HG03280 (cell line): ENCODE measurements around the gene PRKN.

Source experiments
- ATAC-seq: cut with Tn5 transposase; IDR thresholded peaks from one replicate; pipeline ENCODE4 v1.9.1; 2021; ENCODE audit warnings: mild to moderate bottlenecking, moderate library complexity; ENCODE audit not compliant: unreplicated experiment

PRKN gene

DNA sequence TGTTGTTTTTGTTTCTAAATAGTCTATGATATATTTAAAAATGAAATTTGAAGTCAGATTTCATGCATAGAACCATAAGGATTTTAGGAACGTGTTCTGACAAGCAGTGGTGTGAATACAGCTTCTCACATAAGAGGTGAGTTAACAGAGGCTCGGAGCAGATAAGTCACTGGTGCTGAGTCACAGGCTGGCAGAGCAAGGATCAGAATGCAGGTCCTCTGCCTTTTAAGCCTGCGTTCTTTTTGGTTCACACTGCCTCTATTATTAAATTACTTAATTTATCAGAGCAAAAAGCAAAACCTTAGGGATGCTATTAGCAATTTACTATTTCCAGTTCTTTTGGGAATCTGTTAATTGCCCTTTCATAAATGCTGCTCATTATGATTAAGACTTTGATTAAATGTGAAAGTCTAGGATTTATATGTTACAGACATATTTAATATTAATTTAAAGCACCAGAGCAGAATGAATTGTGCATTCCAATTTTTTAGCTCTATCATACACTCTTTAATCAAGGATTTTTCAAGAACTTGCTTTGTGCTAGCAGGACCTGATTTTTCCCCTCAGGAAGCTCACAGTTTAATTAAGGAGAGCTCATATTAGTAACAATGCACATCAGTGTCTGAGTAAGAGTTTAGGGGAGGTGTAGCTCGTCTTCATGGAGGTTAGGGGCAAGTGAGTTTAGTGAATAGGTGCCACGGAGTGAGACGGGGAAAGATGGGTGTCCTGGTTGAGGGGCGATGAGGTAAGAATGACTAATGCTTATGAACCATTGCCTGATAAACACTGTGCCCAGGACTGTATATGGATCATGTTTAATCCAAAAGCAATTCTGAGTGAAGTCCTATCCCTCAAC lies 1241.0 kb downstream of the PRKN start:
- no peak for ATAC-seq

DNA sequence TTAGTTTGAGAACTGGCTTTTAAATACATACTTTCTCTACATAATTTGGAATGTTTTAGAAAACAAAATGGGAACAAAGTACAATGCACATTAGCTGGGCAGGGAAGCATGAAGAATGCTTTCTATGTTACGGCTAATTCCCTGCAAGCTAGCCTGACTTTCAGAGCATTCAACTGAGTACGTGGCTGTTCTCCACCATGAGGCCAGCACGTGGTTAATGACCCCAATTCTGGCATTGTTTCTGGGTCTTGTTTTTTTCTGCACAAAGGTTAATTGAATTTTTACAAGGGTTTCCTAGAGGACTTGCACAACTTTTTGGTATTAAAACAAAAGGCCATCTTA lies 1245.1 kb downstream of the PRKN start:
- ATAC-seq = no peak

DNA sequence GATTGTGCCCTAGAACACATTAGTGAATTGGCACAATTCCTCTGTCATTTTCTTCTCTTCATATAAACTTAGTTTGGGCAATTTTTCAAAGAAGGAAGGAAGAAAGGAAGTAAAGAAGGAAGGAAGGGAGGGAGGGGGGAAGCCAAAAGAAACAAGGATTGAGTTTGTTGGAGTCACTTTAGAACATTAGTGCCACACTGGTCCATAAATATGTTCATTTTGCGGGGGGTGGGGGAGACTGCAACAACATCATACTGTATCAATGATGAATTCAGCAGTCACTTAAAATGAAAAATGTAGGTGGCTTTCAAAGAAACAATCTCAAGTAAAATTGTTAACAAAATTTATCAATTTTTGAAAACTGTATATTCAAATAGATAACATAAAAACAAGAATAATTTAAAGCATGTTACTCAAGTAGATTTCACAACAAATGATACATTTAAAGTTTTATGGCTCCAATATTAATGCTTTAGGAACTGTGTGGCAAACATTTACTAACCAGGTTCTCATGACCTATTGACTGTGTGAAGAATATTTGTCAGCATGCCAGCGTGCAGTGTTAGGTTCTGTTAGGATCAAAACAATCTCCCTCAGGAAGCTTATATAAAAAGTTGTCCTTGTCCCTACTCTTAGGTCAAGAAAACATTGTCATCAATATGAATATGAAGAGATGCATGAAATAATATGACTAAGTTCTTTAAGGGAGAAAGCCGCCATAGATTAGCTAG lies 1245.6 kb downstream of the PRKN start:
- ATAC-seq = no peak

DNA sequence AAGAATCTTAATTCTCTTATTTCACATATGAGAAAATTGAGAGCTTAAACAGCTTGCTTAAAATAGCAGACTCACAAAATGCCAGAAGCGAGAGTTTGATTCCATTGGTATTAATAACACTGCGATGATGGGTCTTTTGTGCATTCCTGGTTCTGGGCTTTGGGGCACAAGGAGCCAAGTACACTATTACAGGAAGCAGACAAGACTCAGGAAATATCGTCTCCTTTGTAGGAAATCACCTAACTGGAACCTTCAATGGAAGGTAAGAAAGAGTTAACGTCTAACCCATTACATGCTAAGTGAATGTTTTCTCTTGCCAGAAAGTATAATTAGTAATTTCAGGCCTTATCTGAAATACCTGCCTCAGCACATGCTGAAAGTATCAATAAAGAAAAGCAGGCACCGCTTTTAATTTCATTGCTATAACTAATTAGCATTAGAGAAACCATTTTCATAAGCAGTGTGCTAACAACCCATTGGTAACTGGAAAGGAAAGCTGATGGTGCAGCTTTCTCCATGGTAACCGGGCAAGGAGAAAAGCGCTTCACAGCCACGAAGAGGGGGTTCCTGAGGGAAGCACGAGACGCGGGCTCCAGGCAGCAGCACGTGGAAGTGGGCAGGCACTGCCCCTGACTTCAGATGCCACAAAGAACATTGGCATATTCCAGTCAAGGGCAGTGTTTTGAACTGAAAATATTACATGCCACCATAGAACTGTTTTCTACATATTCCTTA lies 1247.0 kb downstream of the PRKN start:
- no peak for ATAC-seq

DNA sequence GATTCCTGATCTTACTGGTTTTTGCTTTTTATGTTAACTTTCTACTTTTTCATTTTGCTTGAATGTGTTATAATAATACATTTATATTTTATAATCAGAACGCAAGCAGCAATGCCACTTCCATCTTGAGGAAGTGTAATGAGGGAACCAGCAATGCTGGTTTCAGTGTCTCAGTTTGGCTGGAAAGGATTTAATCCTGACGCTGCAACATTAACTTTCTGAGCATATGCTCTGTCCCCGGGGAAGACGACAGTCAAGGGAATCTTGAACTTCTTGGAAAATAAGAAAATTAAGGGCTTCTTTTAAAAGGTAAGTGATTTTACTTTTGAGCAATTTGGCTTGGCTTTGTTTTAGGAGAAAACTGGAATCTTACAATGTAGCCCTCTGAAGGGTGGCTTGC lies 1248.2 kb downstream of the PRKN start:
- no peak for ATAC-seq

DNA sequence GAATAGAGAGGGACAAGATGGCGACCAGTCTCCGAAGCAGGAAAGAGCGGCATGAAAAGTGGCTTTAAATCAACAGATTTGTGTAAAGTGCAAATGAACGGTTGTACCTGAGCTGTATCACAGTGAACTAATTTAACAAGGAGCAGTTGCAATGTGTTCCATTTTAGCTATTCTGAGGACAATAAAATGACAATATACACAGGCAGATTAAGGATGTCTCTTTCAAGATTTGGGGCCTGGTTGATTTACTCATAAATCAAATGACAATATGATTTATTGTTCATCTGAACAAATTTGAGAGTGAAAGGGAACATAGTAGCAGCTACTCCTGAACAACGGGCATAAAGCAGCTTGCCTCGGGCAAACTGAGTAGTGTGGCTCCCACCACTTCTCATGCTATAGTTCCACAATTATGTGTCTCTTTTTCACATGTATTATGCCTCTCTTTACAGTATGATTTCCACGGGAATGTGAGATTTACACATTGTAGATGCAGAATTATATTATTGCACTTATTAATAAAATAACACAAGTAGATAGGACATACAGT lies 1249.6 kb downstream of the PRKN start:
- no peak for ATAC-seq

DNA sequence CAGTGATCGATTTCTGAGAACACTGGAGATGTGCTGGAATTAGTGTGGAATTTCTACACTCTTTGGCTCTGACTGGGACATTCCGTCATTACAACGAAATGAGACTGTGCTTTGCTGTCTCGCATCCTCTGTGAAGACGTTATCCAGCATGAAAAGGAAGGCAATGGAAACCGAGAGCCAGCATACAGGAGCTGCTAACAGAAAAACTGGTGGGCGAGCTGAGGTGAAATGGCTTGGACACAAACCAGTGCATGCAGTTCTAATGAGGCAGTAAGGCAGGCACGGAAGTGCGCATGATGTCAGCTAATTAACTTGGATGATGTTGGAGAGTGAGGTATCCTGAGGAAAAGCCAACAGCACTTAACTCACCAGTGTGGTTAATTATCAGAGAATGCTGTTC lies 1250.9 kb downstream of the PRKN start:
- no peak for ATAC-seq

DNA sequence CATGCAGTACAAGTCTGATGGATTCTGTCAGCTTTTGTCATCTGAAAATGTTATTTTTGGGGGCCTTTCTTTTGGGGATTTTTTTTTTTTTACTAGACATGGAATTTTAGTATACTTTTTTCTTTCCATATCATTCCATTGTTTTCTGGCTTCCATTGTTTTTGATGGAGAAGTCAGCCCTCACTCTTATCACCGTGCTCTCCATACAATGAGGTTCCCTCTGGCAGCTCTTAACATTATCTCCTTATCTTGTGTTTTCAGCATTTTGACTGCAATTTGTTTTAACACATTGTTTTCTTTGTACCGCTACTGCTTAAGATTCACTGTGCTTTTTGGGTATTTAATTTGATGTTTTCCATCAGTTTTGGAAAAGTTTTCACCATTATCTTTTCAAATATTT lies 1262.2 kb downstream of the PRKN start:
- ATAC-seq = no peak

DNA sequence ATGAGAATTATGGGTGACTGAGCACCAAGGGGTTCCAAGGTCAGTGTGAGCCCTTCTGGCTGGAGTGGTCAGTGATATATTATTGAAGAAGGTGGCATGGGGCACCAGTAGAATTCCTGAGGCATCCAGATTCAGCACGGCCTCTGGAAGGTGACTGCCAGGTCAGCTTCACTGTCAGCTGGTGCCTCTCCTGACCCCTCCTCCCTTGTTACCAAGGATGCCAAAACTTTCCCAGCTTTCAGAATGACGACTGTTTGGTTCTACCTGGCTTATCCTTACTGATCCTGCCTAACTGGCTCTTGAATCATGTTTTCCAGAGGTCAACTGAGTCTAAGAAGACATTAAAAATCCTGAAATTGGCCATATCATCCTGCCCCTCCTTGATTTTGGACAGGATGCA lies 1264.5 kb downstream of the PRKN start:
- ATAC-seq = no peak

DNA sequence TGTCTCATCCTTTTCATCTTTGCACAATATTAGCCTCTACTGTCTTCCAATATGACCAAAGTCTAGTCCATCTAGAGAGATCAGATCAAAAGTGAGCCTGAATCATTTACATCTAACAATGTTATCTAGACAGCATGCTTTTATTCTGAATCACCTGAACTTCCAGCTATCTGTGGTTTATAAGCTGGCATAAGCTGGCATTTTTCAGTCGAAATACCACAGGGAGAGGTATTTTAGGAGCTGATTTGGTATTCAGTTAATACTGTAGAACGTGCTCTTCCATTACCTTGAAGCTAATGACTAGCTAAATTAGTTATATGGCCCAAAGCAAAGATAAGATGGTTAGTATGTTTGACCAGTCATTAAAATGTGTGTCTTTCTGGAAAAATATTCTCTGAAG lies 1265.4 kb downstream of the PRKN start:
- no peak for ATAC-seq

DNA sequence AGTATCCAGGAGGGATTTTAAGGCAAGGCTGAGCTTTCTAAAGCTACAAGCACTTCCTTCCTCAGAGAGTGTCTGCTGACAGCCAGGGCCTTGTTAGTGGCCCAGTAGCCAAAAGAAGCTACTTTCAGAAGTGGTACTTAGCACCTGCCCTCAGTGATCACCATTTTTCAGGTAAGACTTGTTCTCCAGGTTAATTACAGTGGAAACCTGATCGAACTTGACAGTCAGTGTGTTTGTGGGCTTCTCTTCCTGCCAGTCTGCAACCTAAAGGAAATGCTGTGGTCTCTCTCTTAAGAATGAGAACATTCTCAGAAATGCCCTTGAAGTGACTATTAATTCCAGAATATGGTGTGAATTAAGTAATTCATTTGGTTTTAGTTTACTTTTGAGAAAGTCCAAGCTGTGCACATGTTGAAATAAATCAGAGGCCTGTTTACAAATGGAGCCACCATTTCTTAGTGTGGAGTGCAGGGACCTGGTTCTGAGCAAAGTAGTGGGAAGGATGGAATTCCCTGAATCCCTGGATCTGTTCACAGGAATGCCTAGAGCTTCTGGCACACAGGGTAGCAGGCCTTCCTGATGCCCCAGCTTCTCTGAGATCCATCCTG lies 1268.5 kb downstream of the PRKN start:
- no peak for ATAC-seq

DNA sequence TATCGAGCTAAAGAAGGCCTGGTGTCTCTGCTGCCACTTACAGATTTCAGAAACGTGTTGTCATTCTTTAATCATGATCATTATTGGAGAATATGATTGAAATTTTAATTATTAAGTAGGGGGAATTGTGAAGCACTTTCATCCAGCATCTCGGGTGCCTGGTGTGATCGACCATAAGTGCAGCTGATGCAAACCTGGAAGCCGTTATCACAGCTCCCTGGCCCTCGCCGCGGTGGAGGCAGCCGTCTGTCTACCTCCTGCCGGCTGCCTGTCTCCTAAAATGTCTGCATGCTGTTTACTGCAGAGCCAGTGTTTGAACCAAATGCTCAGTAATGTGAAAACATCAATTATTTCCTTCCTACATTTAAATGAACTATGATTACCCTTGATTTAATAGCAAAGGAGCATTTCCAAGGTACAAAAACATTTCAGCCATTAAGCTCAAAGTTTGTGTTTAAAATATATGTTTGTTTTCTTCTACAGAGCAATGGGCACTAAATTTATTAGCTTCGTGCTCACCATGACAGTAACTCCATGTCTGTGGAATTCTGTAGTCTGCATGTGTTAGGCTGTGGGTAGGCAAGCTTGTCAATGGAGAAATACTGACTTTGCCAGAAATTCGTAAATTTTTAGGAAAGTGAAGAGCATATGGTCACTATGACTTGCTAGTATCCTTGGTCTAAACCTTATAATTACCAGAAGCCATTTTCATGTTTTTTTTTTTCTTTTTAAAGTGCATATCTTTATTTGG lies 1269.2 kb downstream of the PRKN start:
- no peak for ATAC-seq

DNA sequence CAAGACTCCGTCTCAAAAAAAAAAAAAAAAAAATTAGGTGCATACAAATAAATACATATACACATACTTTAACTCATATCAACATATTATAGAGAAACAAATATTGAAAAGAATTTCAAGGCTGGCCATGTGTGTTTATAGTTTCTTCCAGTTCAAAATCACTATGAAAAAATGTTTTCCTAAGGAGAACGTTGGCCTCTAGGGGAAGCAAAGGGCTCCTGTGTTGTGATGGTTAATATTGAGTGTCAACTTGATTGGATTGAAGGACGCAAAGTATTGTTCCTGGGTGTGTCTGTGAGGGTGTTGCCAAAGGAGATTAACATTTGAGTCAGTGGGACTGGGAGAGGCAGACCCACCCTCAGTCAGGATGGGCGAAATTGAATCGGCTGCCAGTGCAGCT lies 1271.7 kb downstream of the PRKN start:
- ATAC-seq = no peak

DNA sequence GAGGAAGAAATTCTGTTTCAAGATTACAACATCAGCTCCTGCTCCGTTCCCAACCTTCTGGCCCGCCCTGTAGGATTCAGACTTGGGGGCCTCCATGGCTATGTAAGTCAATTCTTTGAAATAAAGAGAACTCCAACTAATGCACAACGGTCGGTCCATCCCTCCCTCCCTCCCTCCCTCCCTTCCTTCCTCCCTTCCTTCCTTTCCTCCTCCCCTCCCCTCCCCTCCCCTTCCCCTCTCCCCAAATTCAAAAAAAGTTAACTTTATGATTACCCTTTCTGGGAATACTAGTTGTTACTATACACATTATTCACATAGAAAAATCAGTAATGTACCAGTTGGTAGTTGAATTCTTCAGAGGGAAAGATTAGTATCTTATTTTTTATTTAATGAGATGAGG lies 1274.0 kb downstream of the PRKN start:
- no peak for ATAC-seq

DNA sequence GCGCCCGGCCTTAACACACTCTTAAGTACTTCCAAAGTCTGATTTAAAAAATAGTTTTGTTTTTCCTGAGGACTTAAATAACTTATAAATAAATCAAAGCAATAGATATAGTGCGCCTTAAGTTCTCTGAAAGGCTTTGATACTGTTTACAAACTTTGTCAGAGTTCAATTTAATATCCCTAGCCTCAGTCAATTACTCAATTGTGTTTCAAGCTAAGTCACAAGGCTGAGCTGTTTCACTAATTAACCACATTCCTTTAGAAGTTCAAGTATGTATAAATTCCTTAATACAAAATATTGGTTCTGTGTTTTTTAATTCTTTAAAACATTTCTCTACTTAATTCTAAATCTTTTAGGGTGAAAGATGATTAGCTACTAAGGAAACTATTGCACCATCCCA lies 1275.3 kb downstream of the PRKN start:
- no peak for ATAC-seq

DNA sequence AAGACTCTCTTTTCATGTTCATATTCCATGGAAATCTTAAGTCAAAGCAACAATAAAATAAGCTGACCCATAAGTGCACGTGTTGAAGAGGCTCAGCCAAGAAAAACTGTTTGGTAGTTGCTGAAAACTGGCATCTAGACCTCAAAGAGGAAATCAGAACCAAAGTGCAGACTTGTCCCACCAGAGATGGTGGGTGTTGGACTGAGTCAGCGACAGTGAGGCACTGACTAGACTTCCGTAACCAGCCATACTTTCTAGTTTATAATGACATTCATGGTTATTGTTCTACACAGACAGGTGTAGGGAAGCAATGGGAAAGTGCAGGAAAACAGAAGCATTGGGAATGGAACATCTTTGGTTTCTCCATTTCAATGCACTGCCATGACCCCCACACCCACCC lies 1278.0 kb downstream of the PRKN start:
- no peak for ATAC-seq

DNA sequence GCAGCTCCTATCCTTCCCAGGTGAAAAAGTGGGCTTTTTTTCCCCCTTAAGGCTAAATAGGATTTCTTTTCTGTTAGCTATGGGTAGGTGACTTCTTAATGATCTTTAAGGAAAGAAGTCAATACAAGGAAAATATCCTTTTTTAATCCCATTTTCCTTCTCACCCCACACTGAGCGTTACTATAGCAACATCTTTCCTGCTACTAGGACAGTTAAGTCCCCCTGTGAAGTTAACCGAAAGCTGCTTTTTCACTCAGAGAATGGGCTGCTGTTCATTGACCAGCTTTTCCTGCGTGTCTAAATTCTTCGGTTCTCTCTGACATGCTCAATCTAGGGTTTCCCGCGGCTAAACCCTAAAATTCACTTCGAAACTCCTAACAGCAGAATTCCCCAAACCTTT lies 1280.6 kb downstream of the PRKN start:
- no peak for ATAC-seq

DNA sequence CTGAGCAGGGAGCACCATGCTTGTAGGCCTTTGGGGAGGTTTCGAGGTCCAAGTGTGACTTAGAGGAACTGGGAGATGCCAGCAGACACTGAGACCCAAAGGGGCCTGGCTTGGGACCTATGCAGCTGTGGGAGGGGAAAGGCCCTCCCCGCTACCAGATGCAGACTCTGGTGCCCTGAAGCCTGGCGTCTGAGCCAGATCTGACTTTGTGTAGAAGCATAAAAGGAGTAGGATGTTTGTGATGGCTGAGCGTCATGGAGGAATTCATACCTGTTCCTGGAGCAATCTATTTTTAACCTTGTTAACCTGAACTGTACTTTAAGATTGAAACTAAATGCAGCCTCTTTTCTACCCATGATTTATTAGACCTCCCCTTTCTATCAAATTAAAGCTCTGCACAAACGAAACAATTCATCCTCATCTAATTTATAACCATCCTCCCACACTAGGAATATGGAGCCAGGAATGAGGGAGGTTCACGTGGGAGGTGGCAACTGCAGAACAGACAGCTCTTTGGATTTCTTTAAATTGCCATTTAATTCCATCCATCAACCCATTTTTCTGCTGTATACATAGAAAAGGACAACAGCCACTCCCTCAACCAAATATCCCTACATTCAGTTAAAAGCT lies 1281.2 kb downstream of the PRKN start:
- no peak for ATAC-seq

DNA sequence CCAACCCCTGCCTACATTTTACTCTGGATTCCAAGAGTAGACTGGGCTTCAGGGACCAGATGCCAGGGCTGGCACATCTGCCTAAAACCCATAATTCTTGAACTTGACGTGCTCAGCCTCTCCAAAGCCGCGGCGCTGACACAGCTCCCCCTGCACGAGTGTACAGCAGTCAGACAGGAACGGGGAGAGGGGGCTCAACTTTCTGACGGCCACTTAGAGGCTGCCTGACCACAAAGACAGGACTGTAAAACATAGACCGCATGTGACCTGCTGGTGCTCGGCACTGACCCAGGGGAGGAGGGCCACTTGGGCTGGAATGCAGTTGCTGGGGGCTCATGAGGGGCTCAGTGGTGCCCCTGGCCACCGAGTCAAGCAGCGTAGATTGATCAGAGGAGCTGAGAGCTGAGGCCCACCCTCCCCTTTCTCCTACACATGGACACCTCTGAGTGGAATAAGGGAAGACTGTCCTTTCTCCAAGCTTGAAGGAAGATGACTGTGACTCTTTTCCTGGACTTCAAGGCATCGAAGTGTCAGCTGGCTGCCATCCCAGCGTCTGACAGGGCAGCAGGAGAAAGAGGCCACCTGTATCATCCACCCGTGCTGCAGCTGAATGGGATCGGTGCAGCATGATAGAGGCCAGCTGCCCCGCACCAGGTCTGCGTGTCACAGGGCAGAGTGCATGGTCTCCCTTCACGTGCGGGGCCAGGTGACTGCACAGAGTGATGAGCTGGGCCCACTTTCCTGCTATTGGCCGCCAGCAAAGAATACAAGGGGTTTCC lies 1282.4 kb downstream of the PRKN start:
- no peak for ATAC-seq
